ENCODE measurements around the gene PRKAB1. TPM values are rescaled to one million over a fixed set of nuclear protein-coding genes. Genes with fewer than 3 reads are reported as not detected.
"Not testable (repeated sequence)": the region's sequence is repeated elsewhere in the genome, so short reads cannot be mapped to it uniquely, and the experiment has no call there.

Gene PRKAB1
- polyA plus RNA-seq, 1 donor, result 24.3 TPM

DNA sequence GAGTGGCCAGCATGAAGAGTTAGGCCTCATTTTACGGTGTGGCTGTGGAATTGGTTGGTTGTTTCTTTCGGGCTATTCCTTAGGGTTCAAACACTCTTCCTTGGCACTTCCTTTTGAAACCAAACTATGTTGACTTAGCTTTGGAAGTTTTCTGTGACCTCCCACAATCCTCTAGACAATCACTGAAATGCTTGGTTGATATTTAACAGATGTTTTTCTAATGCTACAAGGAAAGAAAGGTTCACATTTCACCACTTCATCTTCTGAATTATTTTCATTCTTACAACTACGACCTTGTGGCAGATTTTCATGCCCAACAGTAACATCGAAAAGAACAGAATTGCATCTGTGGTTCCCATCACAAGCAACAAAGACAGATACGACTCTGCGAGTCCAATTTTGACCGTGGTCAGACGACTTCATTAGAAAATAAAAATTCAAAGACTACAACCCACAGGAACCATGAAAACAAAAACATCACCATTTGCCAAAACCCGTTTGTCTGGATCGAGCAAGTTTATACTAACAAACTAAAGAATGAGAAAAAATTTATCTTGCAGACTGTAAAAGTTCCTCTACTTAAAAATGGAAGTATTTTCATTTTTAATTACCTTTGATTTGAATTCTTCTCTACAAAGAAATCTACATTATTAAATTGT is 16.9 kb downstream of the PRKAB1 start:
- no peak for DNase-seq (ENCODE audit: low read depth)

DNA sequence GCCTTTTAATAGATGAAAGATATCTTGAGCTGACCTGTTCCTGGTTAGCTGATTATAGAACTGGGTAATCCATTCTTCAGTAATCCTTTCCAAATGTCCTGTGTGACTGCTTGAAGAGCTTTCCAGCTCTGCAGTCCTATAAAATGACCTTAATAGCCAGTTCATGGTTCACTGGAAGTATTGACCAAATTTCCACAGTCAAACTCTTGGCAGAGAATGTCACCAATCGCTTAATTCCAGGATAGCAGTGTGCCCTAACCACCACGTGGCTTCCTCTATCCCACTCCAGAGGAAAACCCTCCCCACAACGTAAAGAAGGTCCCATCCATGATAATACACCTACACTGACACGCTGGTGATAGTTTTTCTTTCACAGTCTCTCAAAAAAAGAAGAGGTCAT is 17.4 kb downstream of the PRKAB1 start:
- DNase-seq (ENCODE audit: low read depth), result no peak

- DNase-seq (ENCODE audit: low read depth), result no peak
Observed at GRCh38 chr12:119686355-119686754, 18.4 kb downstream of the PRKAB1 start.

- DNase-seq (ENCODE audit: low read depth), result no peak
Observed at GRCh38 chr12:119686776-119687175, 18.8 kb downstream of the PRKAB1 start.

DNA sequence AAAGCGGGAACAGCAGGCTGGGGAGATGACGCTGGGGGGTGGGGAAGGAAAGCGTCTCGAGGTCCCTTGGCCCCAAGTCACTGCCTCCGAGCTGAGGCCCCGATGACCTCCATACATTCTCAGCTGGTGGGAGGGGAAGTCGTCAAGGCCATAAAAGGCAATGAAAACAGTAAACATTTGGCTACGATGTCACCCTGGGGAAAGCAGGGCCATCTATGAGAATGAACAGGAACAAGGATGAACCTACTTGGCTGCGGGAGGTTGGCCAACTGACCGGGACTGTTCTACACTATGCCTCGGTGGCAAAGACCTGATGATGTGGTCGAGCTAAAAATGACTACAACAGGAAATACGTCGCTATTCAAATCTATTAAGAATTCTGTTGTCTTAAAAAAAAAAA is 19.5 kb downstream of the PRKAB1 start:
- DNase-seq (ENCODE audit: low read depth), result no peak

GRCh38 chr12:119687879-119688278 is 19.9 kb downstream of the PRKAB1 start:
- no peak for DNase-seq (ENCODE audit: low read depth)

GRCh38 chr12:119689935-119690500 is 22.1 kb downstream of the PRKAB1 start:
- DNase-seq (ENCODE audit: low read depth), result no peak

DNA sequence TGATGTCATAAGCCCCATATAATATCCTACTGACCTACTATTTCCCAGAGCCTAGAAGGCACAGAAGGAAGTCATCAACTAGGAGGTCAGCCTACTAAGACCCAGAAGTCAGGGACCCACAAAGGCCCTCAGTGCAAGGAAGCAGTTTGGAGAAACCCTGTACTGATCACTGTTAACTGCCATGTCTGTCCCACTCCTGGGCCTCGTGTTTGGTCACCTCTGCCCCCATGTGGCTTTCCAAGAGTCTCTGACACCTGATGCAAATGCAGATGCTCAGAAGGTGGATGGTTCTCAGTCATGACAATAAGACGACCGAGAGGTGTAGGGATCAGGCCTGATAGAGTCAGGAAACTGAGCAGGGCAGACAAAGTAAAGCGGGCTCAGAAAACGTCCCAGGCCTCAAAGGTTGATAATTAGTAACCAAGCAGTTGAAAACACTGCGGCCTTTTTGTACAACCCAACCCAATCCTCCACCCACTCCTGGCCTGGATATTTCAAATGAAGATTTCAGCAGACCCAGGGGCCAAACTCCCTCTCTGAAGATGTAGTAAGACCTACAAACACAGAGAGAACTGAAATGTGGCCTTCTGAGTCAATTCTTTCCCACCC is 23.4 kb downstream of the PRKAB1 start:
- no peak for DNase-seq (ENCODE audit: low read depth)

GRCh38 chr12:119692410-119692809 is 24.5 kb downstream of the PRKAB1 start:
- DNase-seq (ENCODE audit: low read depth), result no peak

- DNase-seq (ENCODE audit: low read depth), result no peak
Observed at GRCh38 chr12:119692997-119693396, 25.1 kb downstream of the PRKAB1 start.

- DNase-seq (ENCODE audit: low read depth), result no peak
Observed at GRCh38 chr12:119693511-119693910, 25.6 kb downstream of the PRKAB1 start.

DNA sequence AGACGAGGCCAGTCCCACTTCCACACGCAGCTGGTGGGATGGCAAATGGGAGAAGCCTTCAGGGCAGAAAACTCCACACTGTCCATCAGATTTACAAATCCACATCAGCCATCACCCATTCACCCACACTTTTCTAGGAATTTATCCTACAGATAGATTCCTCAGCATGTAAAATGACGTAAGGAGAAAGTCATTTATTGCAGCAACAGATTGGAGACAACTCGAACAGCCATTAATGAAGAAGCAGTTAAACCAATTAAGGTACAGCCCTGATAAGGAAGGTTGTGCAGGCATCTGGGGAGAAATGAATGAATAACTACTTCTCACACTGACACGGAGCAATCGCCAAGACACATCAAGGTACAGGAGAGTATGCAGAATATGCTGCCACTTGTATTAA is 26.2 kb downstream of the PRKAB1 start:
- DNase-seq (ENCODE audit: low read depth), result no peak

- DNase-seq (ENCODE audit: low read depth), result no peak
Observed at GRCh38 chr12:119695034-119695433, 27.1 kb downstream of the PRKAB1 start.

DNA sequence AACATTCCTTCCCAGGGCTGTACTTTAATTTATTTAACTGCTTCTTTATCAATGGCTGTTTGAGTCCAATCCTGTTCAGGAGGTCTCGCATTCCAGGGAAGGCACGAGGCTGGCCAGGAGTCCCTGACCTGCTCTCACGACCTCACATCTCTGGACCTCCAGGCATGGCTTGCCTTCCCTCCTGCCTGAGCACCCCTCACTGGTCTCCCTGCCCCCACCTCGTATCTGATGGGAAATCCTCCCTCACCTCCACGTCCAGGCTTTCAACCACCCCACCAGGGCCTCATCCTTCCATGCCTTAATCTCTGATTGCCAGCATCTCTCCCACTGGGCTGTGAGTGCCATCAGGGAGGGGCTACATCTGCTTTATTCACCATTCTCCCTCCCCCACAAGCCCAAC is 29.0 kb downstream of the PRKAB1 start:
- DNase-seq (ENCODE audit: low read depth), result no peak

DNA sequence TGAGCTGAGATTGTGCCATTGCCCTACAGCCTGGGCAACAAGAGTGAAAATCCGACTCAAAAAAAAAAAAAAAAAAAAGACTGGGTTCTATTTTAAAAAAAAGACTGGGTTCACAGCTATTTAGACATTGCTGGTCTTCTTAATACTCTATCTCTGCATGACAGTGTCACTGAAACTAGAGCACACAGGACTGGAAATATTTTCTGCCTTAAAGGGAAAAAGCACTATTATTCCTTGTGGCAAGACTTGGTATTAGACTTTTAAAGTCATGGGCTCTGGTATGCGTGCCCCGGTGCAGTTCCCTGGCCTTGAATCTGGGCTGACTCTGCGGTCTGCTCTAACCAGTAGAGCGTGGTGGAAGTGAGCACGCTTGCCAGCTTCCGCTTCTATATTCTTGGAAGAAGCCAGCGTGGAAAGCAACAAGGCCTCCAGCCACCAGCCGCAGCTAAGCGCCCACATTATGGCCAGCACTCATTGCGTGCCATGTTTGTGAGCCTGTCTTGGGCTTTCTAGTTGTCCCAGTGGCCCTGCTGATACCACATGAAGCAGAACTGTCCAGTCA is 31.3 kb downstream of the PRKAB1 start:
- no peak for DNase-seq (ENCODE audit: low read depth)

DNA sequence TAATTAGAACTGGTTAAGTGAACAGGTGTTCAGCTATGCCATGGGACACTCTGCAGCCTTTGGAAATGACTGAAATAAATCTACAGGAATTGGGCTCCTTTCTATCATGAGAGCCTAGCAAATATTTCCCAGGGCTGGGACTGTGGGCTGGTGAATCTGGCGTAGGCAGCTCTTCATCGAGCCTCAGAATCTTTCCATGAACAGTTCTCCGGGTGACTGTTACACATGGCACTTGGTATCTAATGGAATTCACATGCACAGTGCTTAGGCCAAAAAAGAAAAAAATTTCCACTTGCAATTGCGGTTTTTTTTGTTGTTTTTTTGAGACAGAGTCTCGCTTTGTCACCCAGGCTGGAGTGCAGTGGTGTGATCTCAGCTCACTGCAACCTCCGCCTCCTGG is 32.1 kb downstream of the PRKAB1 start:
- no peak for DNase-seq (ENCODE audit: low read depth)

DNA sequence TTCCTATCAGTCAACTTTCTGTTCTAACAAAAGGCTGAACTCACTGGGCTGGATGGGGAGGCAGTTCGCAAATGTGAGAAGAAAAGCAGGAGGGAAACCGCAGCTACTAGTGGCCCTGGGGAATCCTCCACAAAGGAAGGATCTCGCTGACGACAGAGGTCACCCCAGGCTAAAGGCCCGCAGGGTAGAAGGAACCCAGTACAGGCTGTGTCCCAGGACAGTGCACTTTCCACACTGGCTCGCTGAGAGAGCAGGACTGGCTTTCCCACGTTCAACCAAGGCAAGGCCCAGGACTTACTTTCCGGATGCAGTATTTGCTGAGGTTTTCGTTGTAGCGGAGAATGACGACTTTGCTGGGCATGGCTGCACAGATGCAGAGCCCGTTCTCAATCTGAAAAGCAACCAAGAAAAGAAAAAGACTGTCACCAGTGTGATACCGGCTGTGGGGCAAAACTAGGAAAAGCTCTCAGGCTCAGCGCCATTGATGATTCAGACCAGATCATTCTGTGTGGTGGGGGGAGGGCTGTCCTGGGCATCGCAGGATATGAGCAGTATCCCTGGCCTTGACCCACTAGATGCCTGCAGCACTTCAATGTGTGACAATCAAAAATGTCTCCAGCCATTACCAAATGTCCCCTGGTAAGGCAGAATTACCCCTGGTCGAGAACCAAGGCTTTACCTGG is 36.3 kb downstream of the PRKAB1 start:
- DNase-seq (ENCODE audit: low read depth), result no peak

DNA sequence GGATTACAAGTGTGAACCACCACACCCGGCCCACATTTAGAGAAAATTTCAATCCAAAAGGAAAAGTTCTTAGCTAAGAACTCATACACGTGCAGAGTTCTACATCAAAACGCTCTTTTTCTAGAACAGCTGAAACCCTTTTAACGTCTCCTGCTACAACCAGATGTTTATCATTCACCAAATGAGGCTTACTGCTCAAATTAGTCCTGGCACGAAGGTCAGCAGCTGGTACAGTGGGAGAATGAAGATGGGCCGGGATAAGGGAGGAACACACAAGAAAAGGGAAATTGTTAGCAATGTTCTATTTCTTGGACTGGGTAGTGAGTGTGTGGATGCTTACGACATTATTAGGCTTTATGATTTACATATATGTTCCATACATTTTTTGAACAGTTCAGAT is 37.2 kb downstream of the PRKAB1 start:
- DNase-seq (ENCODE audit: low read depth), result no peak

DNA sequence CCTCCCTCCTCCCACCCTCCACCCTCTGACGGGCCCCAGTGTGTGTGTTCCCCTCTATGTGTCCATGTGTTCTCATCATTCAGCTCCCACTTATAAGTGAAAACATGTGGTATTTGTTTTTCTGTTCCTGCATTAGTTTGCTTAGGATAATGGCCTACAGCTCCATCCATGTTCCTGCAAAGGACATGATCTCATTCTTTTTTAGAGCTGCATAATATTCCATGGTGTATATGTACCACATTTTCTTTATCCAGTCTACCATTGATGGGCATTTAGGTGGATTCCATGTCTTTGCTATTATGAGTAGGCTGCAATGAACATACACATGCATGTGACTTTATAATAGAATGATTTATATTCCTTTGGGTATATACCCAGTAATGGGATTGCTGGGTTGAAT is 38.5 kb downstream of the PRKAB1 start:
- DNase-seq (ENCODE audit: low read depth), result not testable (repeated sequence)

DNA sequence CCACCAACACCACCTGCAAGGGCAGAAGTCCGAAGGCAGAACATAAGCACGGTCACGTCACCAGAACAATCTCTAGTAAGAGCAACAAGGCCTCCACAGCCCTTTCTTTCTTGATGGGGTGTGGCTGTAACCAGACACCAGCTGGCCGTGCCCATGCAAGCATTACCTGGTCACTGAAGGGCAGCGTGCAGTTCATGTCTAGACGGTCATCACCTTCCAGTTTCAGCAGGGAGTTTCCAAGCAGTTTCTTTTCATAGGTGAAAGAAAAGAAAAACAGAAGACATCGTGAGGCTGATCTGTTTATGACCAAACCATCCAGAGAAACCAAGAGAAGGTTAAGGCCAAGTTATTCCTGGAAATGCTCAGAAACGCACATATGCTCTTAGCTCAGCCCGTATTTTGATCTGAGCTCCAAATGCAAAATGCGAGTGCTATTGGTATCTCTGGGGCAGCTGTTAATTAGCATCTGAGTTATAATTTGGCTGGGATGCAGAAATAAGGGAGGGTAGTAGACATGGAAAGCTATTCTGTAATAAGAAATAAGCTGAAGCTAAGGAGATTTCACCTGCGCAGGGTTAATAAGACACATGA is 42.5 kb downstream of the PRKAB1 start:
- DNase-seq (ENCODE audit: low read depth), result no peak

GRCh38 chr12:119710965-119711551 is 43.1 kb downstream of the PRKAB1 start:
- DNase-seq (ENCODE audit: low read depth), result no peak

GRCh38 chr12:119711693-119712092 is 43.8 kb downstream of the PRKAB1 start:
- no peak for DNase-seq (ENCODE audit: low read depth)

Measured in forelimb muscle (tissue), 1 donor.